HCT116 (cell line): ENCODE data around the gene PRSS56. TPM values are rescaled to one million over a fixed set of nuclear protein-coding genes. Genes with fewer than 3 reads are reported as not detected.

ENCODE experiments used
- ATAC-seq: fragments of 200-7000 bp; cut with Tn5 transposase; 2 replicates; pipeline ENCODE4 v1.9.1; 2020; ENCODE audit warnings: mild to moderate bottlenecking, moderate library complexity
- BruUV-seq: library from RNA; stranded (reverse); fragments of 400-500 nt; replicated peaks from 2 replicates; lab custom pipeline; 2021; lab: Mats Ljungman, UMichigan
- CTCF ChIA-PET: fragments of 300-600 bp; sonication (Branson Sonifier 250); formaldehyde crosslinking; loops from one replicate; lab custom pipeline; 2021; ENCODE audit warnings: antibody characterized with exemption; lab: Charles Lee
- POLR2A ChIA-PET: fragments of 300-600, 350-600 bp; sonication (Branson Sonifier 250); formaldehyde crosslinking; loops from one replicate; lab custom pipeline; 2021; ENCODE audit warnings: antibody characterized with exemption; lab: Charles Lee
- RAD21 ChIA-PET, 2 experiments: fragments of 300-600 bp; sonication (Branson Sonifier 250); formaldehyde crosslinking; loops; one replicate each; lab custom pipeline; 2023; ENCODE audit warnings: low total read pairs in 2 of 2; ENCODE audit not compliant: uncharacterized antibody in 2 of 2, unreplicated experiment in 2 of 2, low non-redundant PET in 1 of 2; lab: Charles Lee
- DNase-seq: peaks from one replicate; pipeline ENCODE4 v3.0.0-alpha.2; 2010; ENCODE audit warnings: low read depth, low spot score
- H2AFZ ChIP-seq: fragments of 200-600 bp; shearing (Covaris generic), sonication (generic); 2 replicates; pipeline ENCODE4 v1.6.1; 2017; ENCODE audit warnings: low read depth, mixed run types, mixed read lengths, antibody characterized with exemption, low read length; ENCODE audit not compliant: poor library complexity, severe bottlenecking
- H3K27ac ChIP-seq: 2 replicates; pipeline ENCODE4 v1.5.1; 2012; ENCODE audit warnings: low read depth, low read length
- H3K27me3 ChIP-seq: fragments of 200-600 bp; sonication (generic); 2 replicates; pipeline ENCODE4 v1.6.1; 2016; ENCODE audit warnings: mixed run types, low read length, mixed read lengths; ENCODE audit not compliant: insufficient read depth
- H3K36me3 ChIP-seq, 2 experiments: fragments of 200-500 bp in 1 of 2; fragments of 200-600 bp in 1 of 2; sonication (Bioruptor generic) in 1 of 2; sonication (generic) in 1 of 2; 2 replicates each; pipeline versions ENCODE4 v1.5.1 to v1.6.1; 2014 to 2016; ENCODE audit warnings: low read length in 2 of 2, inconsistent platforms in 1 of 2, mixed read lengths in 1 of 2, mixed run types in 1 of 2; ENCODE audit not compliant: insufficient read depth in 2 of 2, control insufficient read depth in 1 of 2
- H3K4me1 ChIP-seq, 2 experiments: fragments of 200-600 bp in 1 of 2; sonication (generic) in 1 of 2; 2 replicates each; pipeline versions ENCODE4 v1.5.1 to v1.6.1; 2012 to 2017; ENCODE audit warnings: low read length in 2 of 2, inconsistent platforms in 1 of 2, mild to moderate bottlenecking in 1 of 2, mixed read lengths in 1 of 2, mixed run types in 1 of 2, moderate library complexity in 1 of 2; ENCODE audit not compliant: insufficient read depth in 2 of 2, control insufficient read depth in 1 of 2
- H3K4me2 ChIP-seq: fragments of 200-600 bp; sonication (generic); 2 replicates; pipeline ENCODE4 v1.6.1; 2017; ENCODE audit warnings: mixed run types, low read length, mixed read lengths
- H3K4me3 ChIP-seq, 2 experiments: fragments of 200-600 bp in 1 of 2; sonication (generic) in 1 of 2; replicated peaks in 1 of 2; 2 replicates each; pipeline ENCODE4 v1.5.1; 2011 to 2016; ENCODE audit warnings: low read length in 2 of 2, control low read depth in 1 of 2, low read depth in 1 of 2, mild to moderate bottlenecking in 1 of 2, mixed read lengths in 1 of 2, mixed run types in 1 of 2
- H3K79me2 ChIP-seq: fragments of 200-600 bp; sonication (generic); 2 replicates; pipeline ENCODE4 v1.6.1; 2017; ENCODE audit warnings: mild to moderate bottlenecking, mixed run types, low read length, moderate library complexity, mixed read lengths; ENCODE audit not compliant: insufficient read depth
- H3K9ac ChIP-seq: fragments of 200-600 bp; sonication (generic); 2 replicates; pipeline ENCODE4 v1.6.1; 2016; ENCODE audit warnings: low read length, mixed read lengths
- H3K9me2 ChIP-seq: fragments of 200-600 bp; sonication (generic), shearing (Covaris generic); 2 replicates; pipeline ENCODE4 v1.6.1; 2017; ENCODE audit warnings: mixed run types, mild to moderate bottlenecking, moderate library complexity; ENCODE audit not compliant: insufficient read depth
- H3K9me3 ChIP-seq, 2 experiments: fragments of 200-500 bp in 1 of 2; fragments of 200-600 bp in 1 of 2; sonication (Bioruptor generic) in 1 of 2; sonication (generic) in 1 of 2; 2 replicates each; pipeline ENCODE4 v1.6.1; 2014 to 2017; ENCODE audit warnings: low read length in 2 of 2, mixed read lengths in 2 of 2, inconsistent platforms in 1 of 2, low read depth in 1 of 2, mild to moderate bottlenecking in 1 of 2, mixed run types in 1 of 2, moderate library complexity in 1 of 2; ENCODE audit not compliant: control insufficient read depth in 1 of 2, insufficient read depth in 1 of 2
- H4K20me1 ChIP-seq: fragments of 200-600 bp; sonication (generic), shearing (Covaris generic); 2 replicates; pipeline ENCODE4 v1.6.1; 2017; ENCODE audit warnings: mixed run types, mild to moderate bottlenecking, moderate library complexity; ENCODE audit not compliant: insufficient read depth
- EGR1 ChIP-seq: IDR thresholded peaks from 2 replicates; pipeline ENCODE4 v1.6.1; 2012; ENCODE audit warnings: low read depth
- ELF1 ChIP-seq: IDR thresholded peaks from 2 replicates; pipeline ENCODE4 v1.6.1; 2012; ENCODE audit warnings: low read depth, borderline replicate concordance
- EZH2 ChIP-seq: fragments of 200-600 bp; sonication (generic); IDR thresholded peaks from 2 replicates; pipeline ENCODE4 v1.6.1; 2017; ENCODE audit warnings: antibody characterized with exemption, mixed run types
- JUND ChIP-seq: IDR thresholded peaks from 2 replicates; pipeline ENCODE4 v1.6.1; 2012
- MAX ChIP-seq: IDR thresholded peaks from 2 replicates; pipeline ENCODE4 v1.6.1; 2012
- POLR2A ChIP-seq: IDR thresholded peaks from 2 replicates; pipeline ENCODE4 v1.7.0; 2011; ENCODE audit warnings: borderline replicate concordance; ENCODE audit not compliant: insufficient read depth, insufficient read length; ENCODE audit errors: extremely low read depth
- RAD21 ChIP-seq: IDR thresholded peaks from 2 replicates; pipeline ENCODE4 v1.6.1; 2012; ENCODE audit warnings: low read depth, mild to moderate bottlenecking
- TCF7L2 ChIP-seq: IDR thresholded peaks from 2 replicates; pipeline ENCODE4 v1.7.0; 2011; ENCODE audit warnings: borderline replicate concordance, inconsistent platforms; ENCODE audit not compliant: insufficient read depth, insufficient read length; ENCODE audit errors: extremely low read depth
- YY1 ChIP-seq: IDR thresholded peaks from 2 replicates; pipeline ENCODE4 v1.6.1; 2011; ENCODE audit warnings: low read length, low read depth, moderate library complexity, mild to moderate bottlenecking; ENCODE audit not compliant: insufficient replicate concordance; ENCODE audit errors: extremely low read depth
- ZFX ChIP-seq: fragments of 450-650 bp; IDR thresholded peaks from 2 replicates; pipeline ENCODE4 v1.6.1; 2017
- ZNF274 ChIP-seq: fragments of 200-500 bp; sonication (Bioruptor generic); IDR thresholded peaks from 2 replicates; pipeline ENCODE4 v1.6.1; 2014; ENCODE audit warnings: mild to moderate bottlenecking, low read depth, low read length, inconsistent platforms
- intact Hi-C: fragments of 100-400 bp; cut with micrococcal nuclease; formaldehyde crosslinking; loops from 2 replicates; pipeline ENCODE4 v1.10.0; 2022
- total RNA-seq: library from RNA; stranded (reverse); gene quantifications from one replicate; pipeline ENCODE4 v1.2.1, GENCODE V29; 2021; ENCODE audit not compliant: unreplicated experiment
- TF ChIP-seq, protein P1 (sequence below): IDR thresholded peaks from 2 replicates; pipeline ENCODE4 v1.6.1; 2012; ENCODE audit warnings: low read depth

PRSS56 gene
- total RNA-seq, 1 experiment from 2014 or later, result not detected

GRCh38 chr2:232574674-232575403 is 54.7 kb downstream of the PRSS56 start:
- peaks cover 4 to 6% of the 10 kb centered on the region in 2 experiments; a peak in 2 of 4 replicates for H3K36me3 ChIP-seq
- no TSS peak for BruUV-seq

More at GRCh38 chr2:232574674-232575403, 54.7 kb downstream of the PRSS56 start:
- no peak for ATAC-seq
- Histone ChIP-seq H3K9ac (no peak overlapping the region), H3K27ac (no peak overlapping the region), H2AFZ (no peak overlapping the region), H3K9me2 (no peaks in the 10 kb centered on the region), H3K9me3 (no peaks in the 10 kb centered on the region), H3K4me3 (no peak overlapping the region), H3K4me2 (no peak overlapping the region), H3K4me1 (peaks cover 0 to 3% of the 10 kb centered on the region in 2 experiments; a peak in 2 of 4 replicates)
- CTCF ChIA-PET, result no interaction called here
- POLR2A ChIA-PET, result no interaction called here
- RAD21 ChIA-PET, result no interaction called here
- intact Hi-C loops, result no loop called here
- DNase-seq, result no peak
- no peak for TF ChIP-seq JUND
- no peak for TF ChIP-seq YY1
- TF ChIP-seq ZFX, result no peak
- TF ChIP-seq EGR1, result no peak
- TF ChIP-seq POLR2A, result no peak
- no peak for TF ChIP-seq EZH2
- TF ChIP-seq MAX, result no peak
- TF ChIP-seq, protein P1, sequence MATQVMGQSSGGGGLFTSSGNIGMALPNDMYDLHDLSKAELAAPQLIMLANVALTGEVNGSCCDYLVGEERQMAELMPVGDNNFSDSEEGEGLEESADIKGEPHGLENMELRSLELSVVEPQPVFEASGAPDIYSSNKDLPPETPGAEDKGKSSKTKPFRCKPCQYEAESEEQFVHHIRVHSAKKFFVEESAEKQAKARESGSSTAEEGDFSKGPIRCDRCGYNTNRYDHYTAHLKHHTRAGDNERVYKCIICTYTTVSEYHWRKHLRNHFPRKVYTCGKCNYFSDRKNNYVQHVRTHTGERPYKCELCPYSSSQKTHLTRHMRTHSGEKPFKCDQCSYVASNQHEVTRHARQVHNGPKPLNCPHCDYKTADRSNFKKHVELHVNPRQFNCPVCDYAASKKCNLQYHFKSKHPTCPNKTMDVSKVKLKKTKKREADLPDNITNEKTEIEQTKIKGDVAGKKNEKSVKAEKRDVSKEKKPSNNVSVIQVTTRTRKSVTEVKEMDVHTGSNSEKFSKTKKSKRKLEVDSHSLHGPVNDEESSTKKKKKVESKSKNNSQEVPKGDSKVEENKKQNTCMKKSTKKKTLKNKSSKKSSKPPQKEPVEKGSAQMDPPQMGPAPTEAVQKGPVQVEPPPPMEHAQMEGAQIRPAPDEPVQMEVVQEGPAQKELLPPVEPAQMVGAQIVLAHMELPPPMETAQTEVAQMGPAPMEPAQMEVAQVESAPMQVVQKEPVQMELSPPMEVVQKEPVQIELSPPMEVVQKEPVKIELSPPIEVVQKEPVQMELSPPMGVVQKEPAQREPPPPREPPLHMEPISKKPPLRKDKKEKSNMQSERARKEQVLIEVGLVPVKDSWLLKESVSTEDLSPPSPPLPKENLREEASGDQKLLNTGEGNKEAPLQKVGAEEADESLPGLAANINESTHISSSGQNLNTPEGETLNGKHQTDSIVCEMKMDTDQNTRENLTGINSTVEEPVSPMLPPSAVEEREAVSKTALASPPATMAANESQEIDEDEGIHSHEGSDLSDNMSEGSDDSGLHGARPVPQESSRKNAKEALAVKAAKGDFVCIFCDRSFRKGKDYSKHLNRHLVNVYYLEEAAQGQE, result no peak
- TF ChIP-seq ZNF274, result no peak
- TF ChIP-seq ELF1, result no peak
- TF ChIP-seq RAD21, result no peak
- no peak for TF ChIP-seq TCF7L2
- TF ChIP-seq, all 23 proteins: peak for 0
- Histone ChIP-seq H4K20me1 (no peaks in the 10 kb centered on the region), H3K79me2 (no peaks in the 10 kb centered on the region), H3K27me3 (no peaks in the 10 kb centered on the region)

Other genes starting within 250 kb of the PRSS56 start
- 0.34 TPM for gene ALPP, start 141.6 kb upstream of the PRSS56 start, total RNA-seq
- gene ALPG, start 113.5 kb upstream of the PRSS56 start, total RNA-seq, result 0.10 TPM
- not detected for gene ALPI, start 64.2 kb upstream of the PRSS56 start, total RNA-seq
- not detected for gene ECEL1, start 32.6 kb upstream of the PRSS56 start, total RNA-seq
- gene CHRND, start 5.8 kb downstream of the PRSS56 start, total RNA-seq, result not detected
- gene CHRNG, start 19.3 kb downstream of the PRSS56 start, total RNA-seq, result not detected
- gene TIGD1, start 30.2 kb downstream of the PRSS56 start, total RNA-seq, result 6.0 TPM
- 58.6 TPM for gene EIF4E2, start 30.3 kb downstream of the PRSS56 start, total RNA-seq
- gene EFHD1, start 113.2 kb downstream of the PRSS56 start, total RNA-seq, result 0.52 TPM
- gene GIGYF2, start 176.9 kb downstream of the PRSS56 start, total RNA-seq, result 60.6 TPM